Esophagus squamous epithelium (tissue), 5 donors: ENCODE results near the gene S100A8. TPM values are rescaled to one million over a fixed set of nuclear protein-coding genes. Genes with fewer than 3 reads are reported as not detected.

Source experiments
- DNase-seq: peaks from one replicate; lab custom pipeline; 2025; lab: John Stamatoyannopoulos, UW
- H3K27ac ChIP-seq, 4 donors: fragments of 200-600 bp; sonication (generic); one replicate each; pipeline ENCODE4 v1.5.1; 2016 to 2019; ENCODE audit warnings: mild to moderate bottlenecking in 1 of 4
- H3K27me3 ChIP-seq, 4 donors: fragments of 200-600 bp; sonication (generic); 1 replicate in 3 of 4; 2 replicates in 1 of 4; pipeline versions ENCODE4 v1.5.1 to v1.6.0; 2017 to 2021; ENCODE audit warnings: antibody characterized with exemption in 1 of 4
- H3K36me3 ChIP-seq, 3 donors: fragments of 200-600 bp; sonication (generic); one replicate each; pipeline ENCODE4 v1.5.1; 2016 to 2019
- H3K4me1 ChIP-seq, 3 donors: fragments of 200-600 bp; sonication (generic); one replicate each; pipeline ENCODE4 v1.5.1; 2017 to 2019
- H3K4me3 ChIP-seq, 4 donors: fragments of 200-600 bp; sonication (generic); 1 replicate in 3 of 4; 2 replicates in 1 of 4; pipeline ENCODE4 v1.5.1; 2016 to 2019; ENCODE audit warnings: mild to moderate bottlenecking in 2 of 4, moderate library complexity in 1 of 4
- H3K9me3 ChIP-seq, 3 donors: fragments of 200-600 bp; sonication (generic); one replicate each; pipeline ENCODE4 v1.5.1; 2016 to 2019
- POLR2A ChIP-seq, 4 donors: fragments of 450-650 bp; IDR thresholded peaks; one replicate each; pipeline ENCODE4 v1.6.1; 2017; ENCODE audit warnings: antibody characterized with exemption in 4 of 4, mild to moderate bottlenecking in 4 of 4, moderate library complexity in 3 of 4
- WGBS, 2 donors: methylation state at CpG; one replicate each; pipeline ENCODE4 v1.1.5; 2018; 5-methylcytosine and 5-hydroxymethylcytosine counted together
- intact Hi-C: fragments of 100-400 bp; cut with DNase I; formaldehyde crosslinking; loops from one replicate; pipeline ENCODE4 v1.15.0; 2022
- total RNA-seq, 4 donors: library from RNA; depleted of rRNA; stranded (reverse); fragments of >200 nt; gene quantifications; one replicate each; pipeline ENCODE4 v1.1.0, GENCODE V29; 2016
- TF ChIP-seq, protein P1 (sequence below), 6 experiments: fragments of 450-650 bp in 4 of 6; fragments of 200-600 bp in 2 of 6; sonication (generic) in 2 of 6; IDR thresholded peaks; one replicate each; pipeline ENCODE4 v1.5.1; 2016 to 2019; ENCODE audit warnings: antibody characterized with exemption in 6 of 6, mild to moderate bottlenecking in 4 of 6, moderate library complexity in 4 of 6
- donor health status: DM: yes; HTN: yes; CAD: no.

Gene S100A8
- total RNA-seq, 4 donors from 2014 or later: 4,308 to 17,245 (median 15,998) TPM

- intact Hi-C loops: no loop called here
- Histone ChIP-seq H3K36me3 (no peaks in the 10 kb centered on the region), H3K27me3 (peaks cover 0 to 60% (median 0%) of the 10 kb centered on the region in 4 donors), H3K4me1 (peaks cover 0 to 23% (median 4%) of the 10 kb centered on the region in 3 donors), H3K9me3 (no peaks in the 10 kb centered on the region), H3K27ac (no peak overlapping the region), H3K4me3 (no peak overlapping the region)
- no peak for DNase-seq
- TF ChIP-seq POLR2A (IDR thresholded peaks at IDR 0.05): no peak
- TF ChIP-seq, protein P1, sequence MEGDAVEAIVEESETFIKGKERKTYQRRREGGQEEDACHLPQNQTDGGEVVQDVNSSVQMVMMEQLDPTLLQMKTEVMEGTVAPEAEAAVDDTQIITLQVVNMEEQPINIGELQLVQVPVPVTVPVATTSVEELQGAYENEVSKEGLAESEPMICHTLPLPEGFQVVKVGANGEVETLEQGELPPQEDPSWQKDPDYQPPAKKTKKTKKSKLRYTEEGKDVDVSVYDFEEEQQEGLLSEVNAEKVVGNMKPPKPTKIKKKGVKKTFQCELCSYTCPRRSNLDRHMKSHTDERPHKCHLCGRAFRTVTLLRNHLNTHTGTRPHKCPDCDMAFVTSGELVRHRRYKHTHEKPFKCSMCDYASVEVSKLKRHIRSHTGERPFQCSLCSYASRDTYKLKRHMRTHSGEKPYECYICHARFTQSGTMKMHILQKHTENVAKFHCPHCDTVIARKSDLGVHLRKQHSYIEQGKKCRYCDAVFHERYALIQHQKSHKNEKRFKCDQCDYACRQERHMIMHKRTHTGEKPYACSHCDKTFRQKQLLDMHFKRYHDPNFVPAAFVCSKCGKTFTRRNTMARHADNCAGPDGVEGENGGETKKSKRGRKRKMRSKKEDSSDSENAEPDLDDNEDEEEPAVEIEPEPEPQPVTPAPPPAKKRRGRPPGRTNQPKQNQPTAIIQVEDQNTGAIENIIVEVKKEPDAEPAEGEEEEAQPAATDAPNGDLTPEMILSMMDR (IDR thresholded peaks at IDR 0.05): no peak
- WGBS, 2 donors: 77 to 86% methylated on average over 7 to 8 of the region's 9 CpGs
Measured at GRCh38 chr1:153432874-153433681, 42.2 kb upstream of the S100A8 start.

DNA sequence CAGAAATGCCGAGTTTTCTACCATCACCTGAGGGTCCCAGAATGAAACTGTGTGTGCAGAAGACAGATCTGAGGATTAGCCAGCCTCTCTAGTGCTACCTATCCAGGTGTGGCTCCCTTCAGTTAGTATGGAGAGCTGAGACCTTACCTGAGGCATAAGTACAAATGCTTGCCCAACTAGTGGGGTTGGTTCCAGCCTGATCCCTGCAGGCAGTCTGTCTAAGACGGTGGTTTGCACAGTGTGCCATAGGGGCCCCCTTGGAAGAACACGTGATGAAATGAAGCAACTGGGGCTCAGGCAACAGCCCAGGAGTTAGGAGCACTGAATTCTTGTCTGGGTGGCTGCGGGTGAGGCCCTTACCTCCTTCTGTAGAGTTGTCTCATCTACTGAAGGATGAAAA, 41.1 kb upstream of the S100A8 start:
- intact Hi-C loops: no loop called here
- H3K9me3 ChIP-seq: no peaks in the 10 kb centered on the region
- no peak overlapping the region for H3K4me3 ChIP-seq
- TF ChIP-seq, protein P1 (IDR thresholded peaks at IDR 0.05): no peak
- no peak for TF ChIP-seq POLR2A (IDR thresholded peaks at IDR 0.05)
- DNase-seq: no peak
- WGBS, 2 donors: 55 to 57% methylated on average over 2 to 4 of the region's 4 CpGs
- no peaks in the 10 kb centered on the region for H3K36me3 ChIP-seq
- H3K27ac ChIP-seq: no peak overlapping the region
- H3K4me1 ChIP-seq: peaks cover 0 to 23% (median 4%) of the 10 kb centered on the region in 3 donors
- peaks cover 0 to 67% (median 0%) of the 10 kb centered on the region in 4 donors for H3K27me3 ChIP-seq

DNA sequence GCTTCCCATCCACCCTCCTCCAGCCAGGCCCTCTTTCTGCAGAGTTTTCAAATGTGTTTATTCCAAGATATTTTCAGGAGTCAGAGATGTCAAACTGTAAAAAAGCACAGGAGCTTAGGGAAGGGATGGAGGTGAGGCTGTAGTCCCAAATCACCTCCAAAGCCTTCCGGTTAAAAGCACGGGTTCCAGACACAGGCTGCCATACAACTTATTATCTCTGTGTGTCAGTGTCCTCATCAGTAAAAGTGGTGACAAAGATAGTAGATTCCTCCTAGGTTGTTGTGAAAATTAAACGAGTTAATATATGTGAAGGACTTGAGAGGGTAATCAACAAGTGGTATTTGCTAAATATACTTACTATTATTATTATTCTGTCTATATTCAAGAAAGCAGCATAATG, 40.6 kb upstream of the S100A8 start:
- Histone ChIP-seq H3K27ac (no peak overlapping the region), H3K4me1 (peaks cover 0 to 23% (median 4%) of the 10 kb centered on the region in 3 donors), H3K36me3 (no peaks in the 10 kb centered on the region), H3K9me3 (no peaks in the 10 kb centered on the region), H3K27me3 (peaks cover 0 to 67% (median 0%) of the 10 kb centered on the region in 4 donors), H3K4me3 (no peak overlapping the region)
- DNase-seq: no peak
- 70% methylated on average over 3 of the region's 3 CpGs for WGBS, 2 donors
- intact Hi-C loops: no loop called here
- TF ChIP-seq, protein P1 (IDR thresholded peaks at IDR 0.05): no peak
- TF ChIP-seq POLR2A (IDR thresholded peaks at IDR 0.05): no peak

DNA sequence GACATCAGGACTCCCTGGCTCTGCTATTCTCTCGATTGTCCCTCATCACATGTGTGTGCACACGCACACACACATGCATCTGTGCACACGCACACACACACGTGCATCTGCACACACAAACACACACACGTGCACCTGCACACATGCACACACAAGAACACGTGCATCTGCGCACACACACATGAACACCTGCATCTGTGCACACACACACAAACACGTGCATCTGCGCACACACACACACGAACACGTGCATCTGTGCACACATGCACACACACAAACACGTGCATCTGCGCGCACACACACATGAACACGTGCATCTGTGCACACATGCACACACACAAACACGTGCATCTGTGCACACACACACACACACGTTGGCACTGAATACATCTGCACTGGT, 40.1 kb upstream of the S100A8 start:
- no peak overlapping the region for H3K4me3 ChIP-seq
- H3K27ac ChIP-seq: no peak overlapping the region
- H3K27me3 ChIP-seq: peaks cover 0 to 66% (median 0%) of the 10 kb centered on the region in 4 donors
- intact Hi-C loops: no loop called here
- peaks cover 0 to 23% (median 4%) of the 10 kb centered on the region in 3 donors for H3K4me1 ChIP-seq
- no peak for DNase-seq
- no peak for TF ChIP-seq POLR2A (IDR thresholded peaks at IDR 0.05)
- TF ChIP-seq, protein P1 (IDR thresholded peaks at IDR 0.05): no peak
- no peaks in the 10 kb centered on the region for H3K9me3 ChIP-seq
- 85 to 86% methylated on average over 16 to 17 of the region's 17 CpGs for WGBS, 2 donors
- no peaks in the 10 kb centered on the region for H3K36me3 ChIP-seq

GRCh38 chr1:153430561-153430960, 39.7 kb upstream of the S100A8 start:
- no peak for DNase-seq
- peaks cover 0 to 66% (median 0%) of the 10 kb centered on the region in 4 donors for H3K27me3 ChIP-seq
- peaks cover 0 to 23% (median 4%) of the 10 kb centered on the region in 3 donors for H3K4me1 ChIP-seq
- WGBS, 2 donors: 71 to 88% methylated on average over 1 to 2 of the region's 3 CpGs
- H3K4me3 ChIP-seq: no peak overlapping the region
- TF ChIP-seq, protein P1 (IDR thresholded peaks at IDR 0.05): no peak
- no peak for TF ChIP-seq POLR2A (IDR thresholded peaks at IDR 0.05)
- intact Hi-C loops: no loop called here
- no peak overlapping the region for H3K27ac ChIP-seq
- H3K36me3 ChIP-seq: no peaks in the 10 kb centered on the region
- H3K9me3 ChIP-seq: no peaks in the 10 kb centered on the region
